HG03097 (cell line): ENCODE measurements around the gene BICDL1.
A peak's percentile ranks its signal among the peaks of the same experiment; 100 is the strongest.

Experiments used
- ATAC-seq: cut with Tn5 transposase; IDR thresholded peaks from one replicate; pipeline ENCODE4 v1.9.1; 2021; ENCODE audit not compliant: unreplicated experiment, low FRiP score

Gene BICDL1

DNA sequence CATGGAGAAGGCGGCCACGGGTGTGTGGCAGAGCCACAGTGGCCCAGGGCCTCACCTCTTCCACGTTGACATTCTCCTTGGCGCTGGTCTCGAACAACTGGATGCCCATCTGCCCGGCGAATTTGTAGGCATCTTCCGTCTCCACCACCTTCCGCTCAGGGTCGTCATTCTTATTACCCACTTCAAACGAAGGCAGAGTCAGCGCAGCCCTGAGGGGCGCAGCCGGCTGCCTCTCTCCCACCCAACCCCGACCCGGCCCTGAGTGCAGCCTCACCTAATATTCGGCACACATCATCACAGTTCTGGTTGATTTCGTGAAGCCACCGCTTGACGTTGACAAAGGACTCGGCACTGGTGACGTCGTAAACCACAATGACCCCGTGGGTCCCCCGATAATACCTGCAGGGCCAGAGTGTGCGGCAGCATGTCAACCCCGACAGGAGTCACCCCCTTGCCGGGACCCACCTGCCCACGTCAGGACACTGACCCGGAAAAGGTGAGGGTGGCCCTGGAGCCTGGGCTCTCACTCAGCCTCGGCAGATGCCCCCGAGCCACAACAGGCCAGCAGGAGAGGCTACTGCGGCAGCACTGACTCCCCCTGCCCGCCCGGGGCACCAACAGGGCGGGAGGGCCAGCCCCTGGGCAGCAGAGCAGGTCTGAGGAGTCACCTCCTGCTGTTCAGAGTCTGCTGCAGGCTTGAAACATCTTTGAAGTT, 109.9 kb downstream of the BICDL1 start:
- ATAC-seq: no peak

DNA sequence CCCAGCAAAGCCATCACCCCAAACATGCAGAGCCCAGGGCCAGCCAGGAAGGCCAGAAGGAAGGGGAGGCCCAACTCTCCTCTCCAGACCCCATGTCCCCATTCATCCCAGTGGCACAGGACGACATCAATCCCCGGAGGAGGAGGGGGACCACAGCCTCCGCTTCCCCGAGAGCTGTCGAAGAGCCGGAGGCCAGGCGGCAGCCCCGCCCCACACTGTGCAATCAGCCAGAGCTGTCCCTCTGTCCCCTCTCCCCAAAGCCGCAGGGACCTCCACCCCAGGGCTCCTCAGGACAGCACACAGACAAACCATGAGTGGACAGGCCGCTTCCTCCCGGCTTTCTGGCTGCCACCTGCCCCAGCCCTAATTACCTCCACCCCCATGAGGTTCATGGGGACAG, 110.7 kb downstream of the BICDL1 start:
- no peak for ATAC-seq

DNA sequence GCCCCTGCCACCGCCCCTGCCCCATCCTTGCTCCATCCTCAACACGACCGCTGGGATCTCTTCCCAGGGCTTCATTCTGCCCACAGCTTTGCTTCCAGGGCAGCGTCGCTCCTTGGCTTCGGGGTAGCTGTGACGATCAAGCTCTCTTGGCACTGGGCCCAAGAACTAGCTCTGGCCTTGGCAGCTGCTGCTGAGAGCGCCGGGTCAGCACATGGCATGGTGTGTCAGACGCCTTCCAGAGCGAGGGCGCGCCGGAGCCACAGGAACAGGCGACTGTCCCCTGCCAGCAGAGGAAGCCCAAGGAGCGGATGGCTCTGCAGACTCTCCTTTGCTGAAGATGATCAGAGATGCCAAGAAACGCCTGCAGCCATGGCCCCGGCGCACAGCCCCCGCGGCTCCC, 111.6 kb downstream of the BICDL1 start:
- ATAC-seq: no peak

DNA sequence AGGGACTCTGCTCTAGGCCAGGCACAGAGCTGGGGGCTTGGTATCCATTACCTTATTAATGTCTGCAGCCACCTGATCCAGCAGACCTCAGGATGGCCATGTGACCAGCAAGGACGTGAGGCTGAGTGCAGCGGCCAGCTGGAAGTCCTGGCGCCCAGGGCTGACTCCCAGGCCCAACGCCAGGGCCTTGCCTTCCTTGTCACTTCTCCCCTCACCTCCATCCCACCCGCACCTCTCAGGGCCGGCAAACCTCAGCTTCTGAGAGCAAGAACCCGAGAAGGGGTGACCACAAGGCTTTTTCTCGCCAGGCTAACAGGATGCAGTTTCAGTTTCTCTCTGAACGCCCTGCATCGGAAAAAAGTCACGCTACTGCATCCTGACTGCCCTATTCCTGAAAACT, 112.1 kb downstream of the BICDL1 start:
- ATAC-seq: no peak

- ATAC-seq: no peak
Measured at GRCh38 chr12:120101617-120102016, 112.6 kb downstream of the BICDL1 start.

GRCh38 chr12:120102189-120103043, 113.4 kb downstream of the BICDL1 start:
- no peak for ATAC-seq

- ATAC-seq: no peak
Measured at GRCh38 chr12:120103044-120103338, 114.0 kb downstream of the BICDL1 start.

DNA sequence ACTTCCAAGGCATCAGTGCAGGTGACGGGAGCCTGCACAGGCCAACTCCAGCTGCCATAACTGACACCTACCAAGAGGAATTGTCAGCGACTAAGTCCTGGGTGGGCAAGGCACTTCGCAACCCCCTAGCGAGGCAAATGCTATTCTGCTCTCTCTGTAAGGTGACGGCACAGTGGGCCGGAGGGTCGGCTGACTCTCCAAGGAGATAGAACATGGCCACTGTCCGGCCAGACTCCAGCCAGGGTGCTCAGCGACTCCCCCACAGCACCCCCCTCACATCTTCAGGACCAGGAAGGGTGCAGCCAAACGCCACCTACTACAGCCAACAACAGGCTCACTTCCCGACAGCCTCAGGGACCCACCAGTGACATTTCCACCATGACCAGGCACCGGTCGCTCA, 114.3 kb downstream of the BICDL1 start:
- ATAC-seq: no peak

DNA sequence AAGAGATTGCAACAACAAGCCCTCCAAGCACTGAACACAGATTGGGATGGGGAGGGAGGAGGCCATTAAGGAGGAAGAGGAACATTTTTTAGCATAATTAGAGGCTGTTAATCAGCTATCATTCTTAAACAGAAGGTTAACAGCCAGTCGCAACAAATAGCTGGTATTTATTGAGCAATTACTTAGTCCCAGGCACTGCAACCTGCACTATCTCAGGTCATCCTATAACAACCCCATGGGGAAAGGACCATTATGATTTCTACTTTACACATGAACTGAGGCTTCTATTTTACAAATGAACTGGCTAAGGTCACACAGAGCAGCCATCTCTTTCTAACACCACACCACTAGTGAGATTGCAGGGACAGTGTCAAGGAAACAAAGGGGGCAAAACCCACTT, 117.1 kb downstream of the BICDL1 start:
- ATAC-seq: no peak

GRCh38 chr12:120109570-120110267, 120.7 kb downstream of the BICDL1 start:
- ATAC-seq: no peak

DNA sequence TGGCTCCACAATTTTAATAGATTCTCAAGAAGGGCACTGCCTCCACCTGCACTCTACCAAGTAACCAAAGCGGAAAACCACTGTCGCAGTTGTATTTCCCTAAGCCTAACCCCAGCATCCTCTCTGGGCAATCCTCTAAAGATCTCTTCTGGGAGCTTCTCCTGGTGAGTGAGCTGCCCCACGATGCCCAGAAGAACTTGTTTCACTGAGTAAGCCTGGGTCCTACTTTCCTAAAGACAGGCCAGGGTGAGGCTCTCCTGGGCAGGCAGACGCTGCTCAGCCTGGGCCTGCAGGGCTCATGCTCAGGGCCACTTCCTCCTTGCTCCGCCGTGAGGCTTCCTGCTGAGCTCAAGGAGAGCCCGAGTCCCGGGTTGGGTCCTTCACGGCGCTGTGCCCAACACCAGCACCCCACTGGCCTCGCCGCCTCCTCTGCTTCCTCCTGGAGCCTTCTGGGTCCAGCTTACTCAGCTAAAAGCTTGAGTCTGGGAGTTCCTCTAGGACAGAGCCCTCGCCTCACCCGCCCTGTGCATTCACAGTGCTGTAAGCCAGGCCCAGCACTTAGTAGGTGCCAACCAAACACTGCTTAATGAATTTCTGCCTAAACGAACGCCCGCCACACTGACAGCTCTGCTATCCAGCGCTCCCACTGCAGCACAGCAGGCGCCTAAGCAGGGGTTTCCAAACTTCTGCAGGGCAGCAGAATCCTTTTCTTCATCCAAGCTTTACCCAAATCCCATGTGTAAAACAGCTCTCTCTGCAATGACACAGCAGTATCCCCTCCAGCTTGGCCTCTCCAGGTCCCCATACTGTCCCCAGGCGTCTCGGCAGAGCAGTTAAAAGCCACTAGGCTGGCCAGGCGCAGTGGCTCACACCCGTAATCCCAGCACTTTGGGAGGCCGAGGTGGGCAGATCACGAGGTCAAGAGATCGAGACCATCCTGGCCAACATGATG, 121.8 kb downstream of the BICDL1 start:
- ATAC-seq: peak; percentile 56

DNA sequence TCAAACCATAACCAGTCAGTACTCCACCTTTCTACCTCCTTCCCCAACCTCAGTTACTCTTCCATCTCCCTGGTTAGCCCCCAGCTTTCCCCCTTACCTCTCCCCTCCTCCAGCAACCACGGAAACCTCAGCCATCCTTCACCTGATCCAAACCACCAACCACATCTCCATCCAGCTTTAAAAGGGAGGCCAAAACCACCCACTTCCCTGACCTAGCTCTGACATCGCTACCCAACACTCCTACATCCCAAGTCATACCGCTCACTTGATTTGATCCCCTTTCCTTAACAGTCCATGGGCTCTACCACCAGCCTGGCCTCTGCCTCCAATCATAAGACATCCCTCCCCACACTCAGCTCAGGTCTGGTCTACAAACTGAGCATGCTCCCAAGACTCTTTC, 126.0 kb downstream of the BICDL1 start:
- ATAC-seq: no peak

DNA sequence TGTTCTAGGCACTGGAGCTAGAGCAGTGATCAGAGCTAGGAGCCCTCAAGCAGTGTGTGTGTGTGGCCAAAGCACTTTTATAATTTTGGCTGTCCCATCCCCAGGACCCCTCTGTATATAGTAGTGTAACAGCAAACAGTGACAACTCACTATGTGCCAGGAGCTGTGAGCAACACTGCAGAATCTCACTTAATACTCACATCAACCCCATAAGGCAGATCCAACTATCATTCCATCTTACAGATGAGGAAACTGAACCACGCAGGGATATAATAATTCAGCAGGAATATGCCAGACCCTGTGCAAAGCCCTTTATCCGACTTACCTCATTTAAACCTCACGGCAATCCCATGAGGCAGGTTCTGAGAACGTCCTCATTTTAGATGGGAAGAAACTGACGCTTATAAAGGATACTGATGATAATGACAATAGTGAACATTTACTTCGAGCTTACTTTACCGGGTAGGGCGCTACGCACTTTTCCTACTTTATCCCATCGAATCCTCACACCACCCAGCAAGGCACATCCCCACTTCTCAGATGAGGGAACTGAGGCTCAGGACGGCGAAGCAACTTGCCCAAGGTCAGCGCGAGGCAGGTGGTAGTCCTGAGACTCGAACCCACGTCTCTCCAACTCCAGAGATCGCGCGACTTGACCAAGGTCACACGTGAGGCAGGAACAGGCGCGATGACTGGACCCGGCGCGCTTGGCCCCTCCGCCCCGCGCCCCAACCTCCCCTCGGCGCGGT, 126.8 kb downstream of the BICDL1 start:
- ATAC-seq: peak; percentile 5

- no peak for ATAC-seq
Measured at GRCh38 chr12:120116441-120116791, 127.4 kb downstream of the BICDL1 start, which contains the start of gene RAB35. Gene RAB35, minus strand, starts transcription at chr12:120116753. Its CDS starts 103 bp downstream, at chr12:120116650.

GRCh38 chr12:120116792-120117651, 128.0 kb downstream of the BICDL1 start:
- ATAC-seq: peak; percentile 45

DNA sequence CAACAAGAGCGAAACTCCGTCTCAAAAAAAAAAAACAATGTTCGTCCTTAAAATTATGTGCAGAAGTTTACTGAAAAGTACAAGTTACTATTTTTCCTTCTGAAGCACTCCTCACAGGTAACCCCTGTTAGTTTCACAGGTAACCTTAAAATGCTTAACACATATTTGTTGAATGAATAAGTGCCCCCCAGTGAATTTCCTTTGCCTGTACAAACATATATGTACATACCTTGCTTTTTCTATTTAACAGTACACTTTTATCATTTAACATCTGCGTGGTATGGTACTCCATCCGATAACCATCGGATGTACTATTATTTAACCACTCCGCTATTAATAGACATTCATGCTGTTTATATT, 128.9 kb downstream of the BICDL1 start:
- ATAC-seq: no peak

DNA sequence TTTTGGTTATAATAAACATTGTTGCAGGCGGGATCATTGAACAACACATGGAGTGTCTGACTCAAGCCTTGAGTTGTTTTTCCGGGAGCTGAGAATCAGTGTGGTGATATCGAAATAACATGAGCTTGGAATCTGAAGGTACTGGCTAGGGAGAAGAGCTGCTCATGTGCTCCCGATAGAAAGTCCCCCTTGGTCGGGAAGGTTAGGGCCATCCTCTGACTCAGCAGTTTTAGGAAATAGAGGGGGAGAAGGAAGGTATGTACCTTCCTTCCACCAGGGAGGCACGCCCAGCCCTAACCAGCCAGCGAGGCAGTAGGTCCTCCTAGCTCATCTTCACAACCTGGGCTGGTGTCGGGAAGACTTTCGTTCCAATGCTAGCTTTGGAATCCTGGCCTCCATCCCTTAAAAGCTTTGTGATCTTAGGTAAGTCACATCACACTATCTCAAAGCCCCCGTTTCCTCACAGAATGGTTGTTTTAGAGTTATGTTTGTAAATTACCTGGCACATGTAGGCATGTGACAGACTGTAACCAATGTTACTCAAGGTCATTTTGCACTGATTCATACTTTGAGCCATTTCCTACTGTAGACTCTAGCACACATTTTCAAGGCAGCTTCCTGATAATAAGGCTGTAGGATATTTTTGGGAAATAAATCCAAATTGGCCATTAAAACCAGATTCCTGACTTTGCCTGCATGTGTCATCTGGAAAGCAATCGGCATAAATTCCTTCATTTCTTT, 129.5 kb downstream of the BICDL1 start:
- no peak for ATAC-seq

GRCh38 chr12:120119271-120119973, 130.4 kb downstream of the BICDL1 start:
- ATAC-seq: no peak
